HG03432 (cell line): ENCODE results near the gene UPK3A.
"Not testable (repeated sequence)": the region's sequence is repeated elsewhere in the genome, so short reads cannot be mapped to it uniquely, and the experiment has no call there.

Experiments used
- ATAC-seq: cut with Tn5 transposase; IDR thresholded peaks from one replicate; pipeline ENCODE4 v1.9.1; 2021; ENCODE audit warnings: mild to moderate bottlenecking, moderate library complexity; ENCODE audit not compliant: unreplicated experiment

Gene UPK3A

GRCh38 chr22:45278125-45278524 is 6.6 kb upstream of the UPK3A start:
- no peak for ATAC-seq

- no peak for ATAC-seq
Observed at GRCh38 chr22:45280587-45280980, 4.2 kb upstream of the UPK3A start.

- ATAC-seq, result no peak
Observed at GRCh38 chr22:45281010-45281409, 3.7 kb upstream of the UPK3A start.

GRCh38 chr22:45285263-45286058 is 712 bp downstream of the UPK3A start:
- ATAC-seq, result no peak

- ATAC-seq, result no peak
Observed at GRCh38 chr22:45286854-45287551, 2.3 kb downstream of the UPK3A start.

- no peak for ATAC-seq
Observed at GRCh38 chr22:45290410-45290936, 5.7 kb downstream of the UPK3A start.

- no peak for ATAC-seq
Observed at GRCh38 chr22:45291061-45291930, 6.5 kb downstream of the UPK3A start.

GRCh38 chr22:45291931-45292290 is 7.2 kb downstream of the UPK3A start:
- ATAC-seq, result no peak

GRCh38 chr22:45292731-45293442 is 8.1 kb downstream of the UPK3A start:
- no peak for ATAC-seq

- ATAC-seq, result no peak
Observed at GRCh38 chr22:45294030-45294429, 9.3 kb downstream of the UPK3A start.

GRCh38 chr22:45295004-45295403 is 10.3 kb downstream of the UPK3A start:
- not testable (repeated sequence) for ATAC-seq

GRCh38 chr22:45295492-45295891 is 10.7 kb downstream of the UPK3A start:
- no peak for ATAC-seq

GRCh38 chr22:45296628-45297297 is 12.0 kb downstream of the UPK3A start:
- ATAC-seq, result no peak

GRCh38 chr22:45298934-45299505 is 14.3 kb downstream of the UPK3A start:
- no peak for ATAC-seq

- no peak for ATAC-seq
Observed at GRCh38 chr22:45302751-45303150, 18.0 kb downstream of the UPK3A start.

GRCh38 chr22:45303181-45303580 is 18.4 kb downstream of the UPK3A start:
- ATAC-seq, result no peak

- no peak for ATAC-seq
Observed at GRCh38 chr22:45304971-45305370, 20.2 kb downstream of the UPK3A start.

GRCh38 chr22:45305456-45306075 is 20.8 kb downstream of the UPK3A start:
- no peak for ATAC-seq

- ATAC-seq, result no peak
Observed at GRCh38 chr22:45306139-45306538, 21.4 kb downstream of the UPK3A start.
